Measurements from ENCODE around the gene NPR1.

Gene NPR1

DNA sequence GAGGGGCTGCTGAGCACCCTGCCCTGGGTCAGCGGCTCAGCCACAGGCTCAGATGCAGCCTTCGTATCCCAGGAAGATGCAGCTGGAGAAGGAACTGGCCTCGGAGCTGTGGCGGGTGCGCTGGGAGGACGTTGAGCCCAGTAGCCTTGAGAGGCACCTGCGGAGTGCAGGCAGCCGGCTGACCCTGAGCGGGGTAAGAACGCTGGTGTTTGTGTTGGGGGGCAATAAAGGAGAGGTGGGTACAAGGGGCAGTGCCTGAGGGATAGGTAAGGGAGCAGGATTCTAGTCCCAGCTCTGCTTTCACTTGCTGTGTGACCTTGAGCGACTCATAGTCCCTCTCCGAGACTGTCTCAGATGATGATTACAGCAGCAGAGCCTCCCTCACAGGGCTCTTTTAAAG is 6.4 kb downstream of the NPR1 start:
- H3K9me3 Mint-ChIP-seq: no peaks in the 10 kb centered on the region
- H3K36me3 Mint-ChIP-seq (ENCODE audit: low read depth): peaks cover 27% of the 10 kb centered on the region
- peaks cover 42% of the 10 kb centered on the region for H3K27me3 Mint-ChIP-seq (ENCODE audit: low read depth)
- no peak overlapping the region for H3K4me3 Mint-ChIP-seq
- no peak overlapping the region for H3K27ac Mint-ChIP-seq
- TF ChIP-seq, protein P1, sequence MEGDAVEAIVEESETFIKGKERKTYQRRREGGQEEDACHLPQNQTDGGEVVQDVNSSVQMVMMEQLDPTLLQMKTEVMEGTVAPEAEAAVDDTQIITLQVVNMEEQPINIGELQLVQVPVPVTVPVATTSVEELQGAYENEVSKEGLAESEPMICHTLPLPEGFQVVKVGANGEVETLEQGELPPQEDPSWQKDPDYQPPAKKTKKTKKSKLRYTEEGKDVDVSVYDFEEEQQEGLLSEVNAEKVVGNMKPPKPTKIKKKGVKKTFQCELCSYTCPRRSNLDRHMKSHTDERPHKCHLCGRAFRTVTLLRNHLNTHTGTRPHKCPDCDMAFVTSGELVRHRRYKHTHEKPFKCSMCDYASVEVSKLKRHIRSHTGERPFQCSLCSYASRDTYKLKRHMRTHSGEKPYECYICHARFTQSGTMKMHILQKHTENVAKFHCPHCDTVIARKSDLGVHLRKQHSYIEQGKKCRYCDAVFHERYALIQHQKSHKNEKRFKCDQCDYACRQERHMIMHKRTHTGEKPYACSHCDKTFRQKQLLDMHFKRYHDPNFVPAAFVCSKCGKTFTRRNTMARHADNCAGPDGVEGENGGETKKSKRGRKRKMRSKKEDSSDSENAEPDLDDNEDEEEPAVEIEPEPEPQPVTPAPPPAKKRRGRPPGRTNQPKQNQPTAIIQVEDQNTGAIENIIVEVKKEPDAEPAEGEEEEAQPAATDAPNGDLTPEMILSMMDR (IDR thresholded peaks at IDR 0.05; ENCODE audit: unreplicated experiment in 3 of 3): no peak
- H3K4me1 Mint-ChIP-seq: peaks cover 2% of the 10 kb centered on the region

DNA sequence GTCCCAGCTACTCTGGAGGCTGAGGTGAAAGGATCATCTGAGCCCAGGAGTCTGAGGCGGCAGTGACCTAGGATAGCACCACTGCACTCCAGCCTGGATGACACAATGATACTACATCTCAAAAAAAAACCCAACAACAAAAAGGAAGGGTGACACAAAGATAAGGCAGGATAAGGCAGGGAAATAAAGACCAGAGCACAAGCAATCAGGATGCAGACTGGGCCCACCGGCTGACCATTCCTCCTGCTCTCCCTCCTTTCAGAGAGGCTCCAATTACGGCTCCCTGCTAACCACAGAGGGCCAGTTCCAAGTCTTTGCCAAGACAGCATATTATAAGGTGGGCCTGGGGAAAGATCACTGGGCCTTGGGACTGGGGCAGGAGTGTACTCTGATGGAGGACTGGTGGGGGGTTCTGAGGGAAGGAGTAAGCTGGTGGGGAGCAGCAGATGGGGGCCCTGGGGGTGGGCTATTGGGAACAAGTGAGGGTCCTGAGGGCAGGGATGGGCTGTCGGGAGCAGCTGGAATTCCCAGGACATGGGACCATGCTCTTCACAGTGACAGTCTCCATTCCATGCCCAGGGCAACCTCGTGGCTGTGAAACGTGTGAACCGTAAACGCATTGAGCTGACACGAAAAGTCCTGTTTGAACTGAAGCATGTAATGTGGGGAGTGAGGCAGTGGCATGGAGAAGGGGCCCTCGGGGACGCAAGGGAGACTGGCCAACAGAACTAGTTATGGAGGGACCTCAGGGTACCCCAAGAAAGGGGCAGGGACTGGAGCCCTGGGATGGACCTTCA is 7.3 kb downstream of the NPR1 start:
- peak overlapping the region in 1 of 3 experiments; percentile 24 for H3K27ac Mint-ChIP-seq
- peaks cover 34% of the 10 kb centered on the region for H3K27me3 Mint-ChIP-seq (ENCODE audit: low read depth)
- no peaks in the 10 kb centered on the region for H3K4me1 Mint-ChIP-seq
- peaks cover 27% of the 10 kb centered on the region for H3K36me3 Mint-ChIP-seq (ENCODE audit: low read depth)
- no peak overlapping the region for H3K4me3 Mint-ChIP-seq
- no peaks in the 10 kb centered on the region for H3K9me3 Mint-ChIP-seq
- TF ChIP-seq, protein P1 (IDR thresholded peaks at IDR 0.05; ENCODE audit: unreplicated experiment in 3 of 3): no peak

DNA sequence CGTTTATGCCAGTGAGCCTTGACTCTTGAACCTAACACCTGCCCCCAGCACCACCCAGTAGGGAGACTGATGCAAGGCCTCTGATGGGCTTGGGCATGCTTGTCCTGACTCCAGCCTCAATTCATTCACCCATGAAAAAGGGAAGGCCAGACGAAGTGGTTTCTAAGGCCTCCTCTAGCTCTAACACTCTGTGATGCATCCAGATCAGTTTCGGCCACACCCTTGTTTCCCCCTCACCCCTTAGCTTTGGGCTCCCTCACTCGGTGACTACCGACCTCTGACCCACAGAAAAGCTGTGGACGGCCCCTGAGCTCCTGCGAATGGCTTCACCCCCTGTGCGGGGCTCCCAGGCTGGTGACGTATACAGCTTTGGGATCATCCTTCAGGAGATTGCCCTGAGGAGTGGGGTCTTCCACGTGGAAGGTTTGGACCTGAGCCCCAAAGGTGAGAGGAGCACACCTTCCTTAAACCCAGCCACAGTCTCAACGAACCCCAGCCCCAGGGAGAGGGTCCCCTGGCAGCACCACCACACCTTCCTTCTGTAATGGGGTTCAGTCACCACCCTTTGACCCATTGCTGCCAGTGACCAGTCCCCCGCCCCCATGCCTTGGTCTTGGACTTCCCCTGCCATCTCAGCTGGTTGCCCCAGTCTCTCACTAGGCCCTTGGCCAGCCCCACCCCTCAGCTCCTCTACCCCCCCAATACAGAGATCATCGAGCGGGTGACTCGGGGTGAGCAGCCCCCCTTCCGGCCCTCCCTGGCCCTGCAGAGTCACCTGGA is 9.0 kb downstream of the NPR1 start:
- Mint-ChIP-seq H3K27ac (no peak overlapping the region), H3K27me3 (ENCODE audit: low read depth) (peaks cover 17% of the 10 kb centered on the region), H3K36me3 (ENCODE audit: low read depth) (peaks cover 27% of the 10 kb centered on the region), H3K4me1 (no peaks in the 10 kb centered on the region), H3K4me3 (no peak overlapping the region), H3K9me3 (no peaks in the 10 kb centered on the region)
- TF ChIP-seq, protein P1 (IDR thresholded peaks at IDR 0.05; ENCODE audit: unreplicated experiment in 3 of 3): no peak

DNA sequence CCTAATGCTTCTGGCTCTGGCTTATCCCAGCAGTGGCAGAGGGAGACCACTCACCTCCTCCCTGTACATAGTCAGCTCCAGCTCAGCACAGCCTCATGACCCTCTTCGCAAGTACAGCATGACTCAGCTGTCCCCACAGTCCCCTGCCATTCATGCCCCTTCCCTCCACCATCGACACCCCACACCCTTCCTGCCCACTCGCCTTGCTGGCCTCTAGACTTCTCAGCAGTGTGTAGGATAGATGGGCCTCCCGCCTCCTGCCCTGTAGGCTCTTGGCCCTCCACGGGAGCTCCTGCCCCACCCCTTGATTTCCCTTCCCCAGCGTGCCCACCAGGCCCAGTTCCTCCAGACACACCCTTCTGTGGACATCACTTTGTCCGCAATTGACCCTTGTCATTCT is 9.8 kb downstream of the NPR1 start:
- H3K27me3 Mint-ChIP-seq (ENCODE audit: low read depth): peaks cover 10% of the 10 kb centered on the region
- H3K27ac Mint-ChIP-seq: no peak overlapping the region

DNA sequence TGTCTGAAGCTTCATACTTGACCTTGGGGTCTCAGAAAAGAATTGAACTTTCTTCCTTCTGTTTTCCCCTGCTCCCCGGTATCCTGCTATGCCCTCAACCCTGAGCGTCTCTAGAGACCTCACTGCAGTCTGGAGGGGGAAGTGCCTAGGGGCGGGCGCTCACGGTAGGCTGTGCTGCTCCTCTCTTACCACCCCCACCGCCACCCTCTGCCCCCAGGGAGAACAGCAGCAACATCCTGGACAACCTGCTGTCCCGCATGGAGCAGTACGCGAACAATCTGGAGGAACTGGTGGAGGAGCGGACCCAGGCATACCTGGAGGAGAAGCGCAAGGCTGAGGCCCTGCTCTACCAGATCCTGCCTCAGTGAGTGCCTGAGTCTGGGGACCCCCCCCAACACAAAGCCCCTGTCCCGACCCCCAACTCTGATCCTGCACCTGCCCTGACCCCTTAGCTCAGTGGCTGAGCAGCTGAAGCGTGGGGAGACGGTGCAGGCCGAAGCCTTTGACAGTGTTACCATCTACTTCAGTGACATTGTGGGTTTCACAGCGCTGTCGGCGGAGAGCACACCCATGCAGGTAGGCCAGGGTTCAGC is 10.3 kb downstream of the NPR1 start:
- Mint-ChIP-seq H3K27ac (no peak overlapping the region), H3K9me3 (no peaks in the 10 kb centered on the region), H3K4me3 (no peak overlapping the region), H3K4me1 (no peaks in the 10 kb centered on the region), H3K27me3 (ENCODE audit: low read depth) (peaks cover 6% of the 10 kb centered on the region), H3K36me3 (ENCODE audit: low read depth) (peaks cover 22% of the 10 kb centered on the region)
- TF ChIP-seq, protein P1 (IDR thresholded peaks at IDR 0.05; ENCODE audit: unreplicated experiment in 3 of 3): no peak

More for the DNA sequence above, 9.8 kb downstream of the NPR1 start:
- TF ChIP-seq, protein P1 (IDR thresholded peaks at IDR 0.05; ENCODE audit: unreplicated experiment in 3 of 3): no peak
- H3K4me1 Mint-ChIP-seq: no peaks in the 10 kb centered on the region
- H3K9me3 Mint-ChIP-seq: no peaks in the 10 kb centered on the region
- no peak overlapping the region for H3K4me3 Mint-ChIP-seq
- H3K36me3 Mint-ChIP-seq (ENCODE audit: low read depth): peaks cover 27% of the 10 kb centered on the region
